B cell (primary cell): ENCODE results near the gene CLDN7. TPM values are rescaled to one million over a fixed set of nuclear protein-coding genes. Genes with fewer than 3 reads are reported as not detected.
"Not testable (repeated sequence)": the region's sequence is repeated elsewhere in the genome, so short reads cannot be mapped to it uniquely, and the experiment has no call there.

ENCODE experiments used
- ATAC-seq: fragments of 200-7000 bp; cut with Tn5 transposase; one replicate; pipeline ENCODE4 v1.10.0; 2021; ENCODE audit warnings: low read depth, mild to moderate bottlenecking, moderate number of reproducible peaks, moderate library complexity
- CTCF ChIA-PET: fragments of 350-600 bp; sonication (Branson Sonifier 250); formaldehyde crosslinking; loops from one replicate; lab custom pipeline; 2021; ENCODE audit warnings: antibody characterized with exemption, inconsistent platforms; lab: Charles Lee
- POLR2A ChIA-PET: fragments of 350-600 bp; sonication (Branson Sonifier 250); formaldehyde crosslinking; loops from one replicate; lab custom pipeline; 2021; ENCODE audit warnings: antibody characterized with exemption; lab: Charles Lee
- DNase-seq: peaks from one replicate; pipeline ENCODE4 v3.0.0; 2013
- H2AFZ ChIP-seq: 2 replicates; pipeline ENCODE4 v1.6.1; 2012; ENCODE audit warnings: mild to moderate bottlenecking, low read depth, low read length; ENCODE audit not compliant: insufficient read depth, poor library complexity, severe bottlenecking
- H3K27ac ChIP-seq, 2 donors: 1 replicate in 1 of 2; 2 replicates in 1 of 2; pipeline ENCODE4 v1.5.1; 2012 to 2013; ENCODE audit warnings: low read length in 2 of 2, mild to moderate bottlenecking in 2 of 2, moderate library complexity in 1 of 2
- H3K27me3 ChIP-seq, 4 experiments: fragments of 200-600 bp in 1 of 4; sonication (generic) in 1 of 4; replicated peaks in 1 of 4; 1 replicate in 2 of 4; 2 replicates in 2 of 4; pipeline versions ENCODE4 v1.6.1 to v1.7.0; 2013 to 2016; ENCODE audit warnings: low read length in 3 of 4, mild to moderate bottlenecking in 2 of 4, mixed read lengths in 1 of 4, moderate library complexity in 1 of 4; ENCODE audit not compliant: insufficient read depth in 4 of 4, control insufficient read depth in 3 of 4; ENCODE audit errors: control extremely low read depth in 1 of 4
- H3K36me3 ChIP-seq, 2 experiments: replicated peaks in 1 of 2; 1 replicate in 1 of 2; 2 replicates in 1 of 2; pipeline versions ENCODE4 v1.6.1 to v1.7.1; 2013; ENCODE audit warnings: low read length in 1 of 2; ENCODE audit not compliant: insufficient read depth in 2 of 2, control insufficient read depth in 1 of 2; ENCODE audit errors: control extremely low read depth in 1 of 2, extremely low read depth in 1 of 2
- H3K4me1 ChIP-seq, 2 donors: fragments of 200-600 bp in 1 of 2; sonication (generic) in 1 of 2; 1 replicate in 1 of 2; 2 replicates in 1 of 2; pipeline versions ENCODE4 v1.5.1 to v1.6.1; 2013 to 2017; ENCODE audit warnings: low read length in 2 of 2; ENCODE audit not compliant: control insufficient read depth in 2 of 2, insufficient read depth in 2 of 2
- H3K4me2 ChIP-seq: replicated peaks from 2 replicates; pipeline ENCODE3; 2012; ENCODE audit warnings: mild to moderate bottlenecking, low read depth, low read length; ENCODE audit not compliant: poor library complexity, severe bottlenecking
- H3K4me3 ChIP-seq, 5 experiments: fragments of 200-600 bp in 1 of 5; sonication (generic) in 1 of 5; 1 replicate in 3 of 5; 2 replicates in 2 of 5; pipeline versions ENCODE4 v1.5.1 to v1.7.0; 2011 to 2016; ENCODE audit warnings: low read length in 4 of 5, mild to moderate bottlenecking in 4 of 5, low read depth in 2 of 5, control low read depth in 1 of 5, moderate library complexity in 1 of 5; ENCODE audit not compliant: insufficient read depth in 1 of 5; ENCODE audit errors: control extremely low read depth in 1 of 5, extremely low read depth in 1 of 5
- H3K79me2 ChIP-seq: fragments of 200-600 bp; sonication (generic); one replicate; pipeline ENCODE4 v1.6.0; 2016; ENCODE audit warnings: low read length; ENCODE audit not compliant: control insufficient read depth, insufficient read depth
- H3K9ac ChIP-seq: fragments of 200-600 bp; sonication (generic); 2 replicates; pipeline ENCODE4 v1.6.1; 2017; ENCODE audit warnings: mild to moderate bottlenecking, low read length, moderate library complexity
- H3K9me3 ChIP-seq, 3 donors: one replicate each; pipeline versions ENCODE4 v1.6.1 to v1.7.1; 2013; ENCODE audit warnings: low read length in 2 of 3; ENCODE audit not compliant: control insufficient read depth in 2 of 3, insufficient read depth in 1 of 3; ENCODE audit errors: control extremely low read depth in 1 of 3
- H4K20me1 ChIP-seq: 2 replicates; pipeline ENCODE4 v1.6.0; 2012; ENCODE audit warnings: mild to moderate bottlenecking, low read length; ENCODE audit not compliant: insufficient read depth, control insufficient read depth, poor library complexity, severe bottlenecking
- H3K27ac Mint-ChIP-seq: one replicate; pipeline ENCODE4 v1.8.0; 2021; ENCODE audit warnings: mixed read lengths
- H3K27me3 Mint-ChIP-seq: one replicate; pipeline ENCODE4 v1.8.0; 2021; ENCODE audit warnings: mixed read lengths
- H3K4me1 Mint-ChIP-seq: one replicate; pipeline ENCODE4 v1.8.0; 2021; ENCODE audit warnings: mixed read lengths
- H3K4me3 Mint-ChIP-seq: one replicate; pipeline ENCODE4 v1.8.0; 2021; ENCODE audit warnings: mixed read lengths
- H3K9me3 Mint-ChIP-seq: one replicate; pipeline ENCODE4 v1.8.0; 2022; ENCODE audit warnings: mixed read lengths; ENCODE audit not compliant: insufficient read depth
- EZH2 ChIP-seq: IDR thresholded peaks from 2 replicates; pipeline ENCODE4 v1.6.1; 2012; ENCODE audit warnings: borderline replicate concordance, low read depth, mild to moderate bottlenecking, moderate library complexity, low read length; ENCODE audit not compliant: insufficient read depth, poor library complexity, severe bottlenecking
- WGBS: methylation state at CpG from one replicate; pipeline ENCODE4 v1.1.5; 2013; ENCODE audit warnings: missing lambda C conversion rate; ENCODE audit not compliant: insufficient coverage; 5-methylcytosine and 5-hydroxymethylcytosine counted together
- intact Hi-C: fragments of 100-400 bp; cut with micrococcal nuclease; formaldehyde crosslinking; loops from one replicate; pipeline ENCODE4 v1.10.0; 2022
- polyA plus RNA-seq: library from polyadenylated mRNA; depleted of rRNA; stranded (reverse); fragments of >200 nt; gene quantifications from 2 replicates; pipeline ENCODE4 v1.2.3, GENCODE V29; 2012
- total RNA-seq, 2 donors: library from RNA; stranded (reverse); fragments of 120-200 nt in 1 of 2; gene quantifications; 1 replicate in 1 of 2; 2 replicates in 1 of 2; pipeline versions ENCODE4 v1.2.3 to v1.2.4, GENCODE V29; 2013 to 2022
- TF ChIP-seq, protein P1 (sequence below): fragments of 200-600 bp; IDR thresholded peaks from one replicate; pipeline ENCODE4 v1.8.0; 2022; ENCODE audit warnings: antibody characterized with exemption, mild to moderate bottlenecking

CLDN7 gene
- total and polyA plus RNA-seq, 2 donors (not counting 1 experiment from before 2014, with no cell fraction given), result 1.2 to 5.8 TPM

DNA sequence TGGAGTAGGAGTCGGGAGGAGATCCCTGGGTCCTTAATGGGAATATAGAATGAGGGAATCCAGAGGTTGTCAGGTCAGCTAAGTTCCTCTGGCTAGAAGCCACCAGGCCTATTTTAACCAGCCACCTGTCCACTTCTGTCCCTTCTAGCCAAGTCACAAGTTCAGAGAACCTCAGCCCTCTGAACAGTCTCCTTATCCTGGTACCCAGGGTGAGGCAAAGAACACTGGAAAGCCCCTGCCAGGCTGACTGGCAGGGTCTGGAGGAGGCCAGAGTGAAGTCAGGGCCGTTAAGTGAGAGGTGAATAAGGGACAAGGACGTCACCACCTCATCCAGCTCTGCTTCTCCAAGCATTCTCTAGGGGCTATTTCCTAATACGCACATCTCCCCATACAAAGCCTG is 13.5 kb downstream of the CLDN7 start:
- Histone ChIP-seq H3K9me3 (no peaks in the 10 kb centered on the region), H3K4me3 (no peak overlapping the region), H2AFZ (no peak overlapping the region), H3K27me3 (no peaks in the 10 kb centered on the region), H3K4me2 (peak overlapping the region; percentile 25), H3K79me2 (peaks cover 58% of the 10 kb centered on the region), H3K36me3 (peaks cover 8 to 30% of the 10 kb centered on the region in 2 experiments), H4K20me1 (peaks cover 18% of the 10 kb centered on the region), H3K27ac (peak overlapping the region in 1 of 2 donors; percentile 100), H3K9ac (no peak overlapping the region), H3K4me1 (peaks cover 30 to 33% of the 10 kb centered on the region in 2 donors)
- intact Hi-C loops, result no loop called here
- peak overlapping the region; percentile 94 for H3K4me3 Mint-ChIP-seq
- 86% methylated on average over 3 of the region's 4 CpGs for WGBS
- H3K4me1 Mint-ChIP-seq, result peaks cover 43% of the 10 kb centered on the region
- ChIA-PET POLR2A (interaction anchor here (1.3 to 3.6 kb wide), 2 partner anchors 10 to 14 kb away, joined by 3 to 26 read pairs; partner anchors contain the start of genes DVL2 and PHF23), CTCF (interaction anchor here (1.3 kb wide), 1 partner anchor 8 kb away, joined by 4 read pairs; no protein-coding TSS in a partner anchor)
- no peak for TF ChIP-seq EZH2
- TF ChIP-seq, protein P1, sequence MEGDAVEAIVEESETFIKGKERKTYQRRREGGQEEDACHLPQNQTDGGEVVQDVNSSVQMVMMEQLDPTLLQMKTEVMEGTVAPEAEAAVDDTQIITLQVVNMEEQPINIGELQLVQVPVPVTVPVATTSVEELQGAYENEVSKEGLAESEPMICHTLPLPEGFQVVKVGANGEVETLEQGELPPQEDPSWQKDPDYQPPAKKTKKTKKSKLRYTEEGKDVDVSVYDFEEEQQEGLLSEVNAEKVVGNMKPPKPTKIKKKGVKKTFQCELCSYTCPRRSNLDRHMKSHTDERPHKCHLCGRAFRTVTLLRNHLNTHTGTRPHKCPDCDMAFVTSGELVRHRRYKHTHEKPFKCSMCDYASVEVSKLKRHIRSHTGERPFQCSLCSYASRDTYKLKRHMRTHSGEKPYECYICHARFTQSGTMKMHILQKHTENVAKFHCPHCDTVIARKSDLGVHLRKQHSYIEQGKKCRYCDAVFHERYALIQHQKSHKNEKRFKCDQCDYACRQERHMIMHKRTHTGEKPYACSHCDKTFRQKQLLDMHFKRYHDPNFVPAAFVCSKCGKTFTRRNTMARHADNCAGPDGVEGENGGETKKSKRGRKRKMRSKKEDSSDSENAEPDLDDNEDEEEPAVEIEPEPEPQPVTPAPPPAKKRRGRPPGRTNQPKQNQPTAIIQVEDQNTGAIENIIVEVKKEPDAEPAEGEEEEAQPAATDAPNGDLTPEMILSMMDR, result no peak
- DNase-seq (no peak), ATAC-seq (no peak)
- H3K27ac Mint-ChIP-seq, result peak overlapping the region; percentile 41
- H3K9me3 Mint-ChIP-seq, result no peaks in the 10 kb centered on the region
- no peaks in the 10 kb centered on the region for H3K27me3 Mint-ChIP-seq

DNA sequence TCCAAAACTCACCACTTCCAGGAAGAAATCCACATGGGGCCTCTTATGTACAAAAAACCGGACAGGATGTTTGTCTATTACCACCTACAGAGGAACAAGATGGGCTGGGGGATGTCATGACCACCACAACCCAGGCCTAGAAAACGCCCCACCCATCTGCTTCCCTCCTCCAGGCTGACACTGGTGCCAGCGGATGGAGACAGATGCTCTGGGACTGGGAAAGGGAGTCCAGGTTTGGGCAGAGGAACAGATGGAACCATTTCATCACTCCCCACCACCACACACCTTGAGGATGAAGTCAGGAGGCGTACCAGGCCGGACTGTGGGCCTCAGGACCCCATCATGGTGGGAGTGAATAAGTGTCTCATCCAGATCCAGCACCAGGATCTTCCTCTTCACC is 15.5 kb downstream of the CLDN7 start:
- H3K27ac Mint-ChIP-seq, result no peak overlapping the region
- H3K27ac ChIP-seq, result no peak overlapping the region
- H3K9ac ChIP-seq, result no peak overlapping the region
- H3K4me3 ChIP-seq, result no peak overlapping the region
- peaks cover 8 to 26% of the 10 kb centered on the region in 2 experiments for H3K36me3 ChIP-seq
- no peaks in the 10 kb centered on the region for H3K27me3 Mint-ChIP-seq
- ATAC-seq, result no peak
- H4K20me1 ChIP-seq, result peaks cover 18% of the 10 kb centered on the region
- DNase-seq, result no peak
- 100% methylated on average over 1 of the region's 5 CpGs for WGBS
- H3K4me1 Mint-ChIP-seq, result peaks cover 39% of the 10 kb centered on the region
- no peak overlapping the region for H3K4me2 ChIP-seq
- no peak overlapping the region for H2AFZ ChIP-seq
- ChIA-PET POLR2A (no interaction called here), CTCF (no interaction called here)
- H3K9me3 ChIP-seq, result no peaks in the 10 kb centered on the region
- intact Hi-C loops, result no loop called here
- H3K4me1 ChIP-seq, result peaks cover 26 to 30% of the 10 kb centered on the region in 2 donors
- no peaks in the 10 kb centered on the region for H3K27me3 ChIP-seq
- H3K9me3 Mint-ChIP-seq, result no peaks in the 10 kb centered on the region
- H3K79me2 ChIP-seq, result peaks cover 60% of the 10 kb centered on the region
- H3K4me3 Mint-ChIP-seq, result no peak overlapping the region
- TF ChIP-seq, protein P1, result no peak
- TF ChIP-seq EZH2, result no peak

DNA sequence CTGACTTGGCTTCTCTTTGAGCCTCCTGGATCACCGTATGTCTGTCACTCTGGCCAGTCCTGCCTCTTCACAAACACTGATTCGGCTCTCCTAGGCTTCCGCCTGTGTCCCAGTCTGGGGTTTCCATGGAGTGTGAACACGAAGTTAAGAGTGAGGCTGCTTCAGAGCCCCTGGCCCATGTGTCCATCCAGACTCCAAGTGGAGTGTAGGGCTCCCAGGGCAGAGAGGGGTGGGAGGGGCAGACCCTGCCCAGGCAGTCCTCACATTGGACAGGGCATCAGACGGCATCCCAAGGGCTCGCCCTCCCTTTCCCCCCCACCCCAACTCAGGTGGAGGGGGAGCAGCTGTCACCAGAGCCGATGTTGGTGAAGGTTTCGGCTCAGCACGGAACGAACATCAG is 18.4 kb downstream of the CLDN7 start:
- ChIA-PET POLR2A (interaction anchor here (0.7 to 13.1 kb wide), 3 partner anchors 8 to 220 kb away, joined by 6 to 157 read pairs (median 14); partner anchors contain the start of genes ACADVL, CTDNEP1, DLG4 and ELP5), CTCF (interaction anchor here (1.4 kb wide), 1 partner anchor 23 kb away, joined by 4 read pairs; no protein-coding TSS in a partner anchor)
- 88% methylated on average over 6 of the region's 10 CpGs for WGBS
- H3K27me3 ChIP-seq, H3K4me3 ChIP-seq, DNase-seq, ATAC-seq, H3K27me3 Mint-ChIP-seq, H3K9ac ChIP-seq, intact Hi-C loops, H3K9me3 ChIP-seq, H2AFZ ChIP-seq, H3K4me2 ChIP-seq, H3K9me3 Mint-ChIP-seq: not testable (repeated sequence)
- Histone ChIP-seq H3K27ac (peak overlapping the region in 1 of 2 donors; percentile 97), H3K36me3 (peaks cover 8 to 37% of the 10 kb centered on the region in 2 experiments), H4K20me1 (peaks cover 21% of the 10 kb centered on the region), H3K4me1 (peaks cover 27 to 30% of the 10 kb centered on the region in 2 donors), H3K79me2 (peaks cover 50% of the 10 kb centered on the region)
- Mint-ChIP-seq H3K4me1 (peaks cover 40% of the 10 kb centered on the region), H3K27ac (peak overlapping the region; percentile 77), H3K4me3 (peak overlapping the region; percentile 52)
